ENCODE data around the gene LRRC32.

DNA sequence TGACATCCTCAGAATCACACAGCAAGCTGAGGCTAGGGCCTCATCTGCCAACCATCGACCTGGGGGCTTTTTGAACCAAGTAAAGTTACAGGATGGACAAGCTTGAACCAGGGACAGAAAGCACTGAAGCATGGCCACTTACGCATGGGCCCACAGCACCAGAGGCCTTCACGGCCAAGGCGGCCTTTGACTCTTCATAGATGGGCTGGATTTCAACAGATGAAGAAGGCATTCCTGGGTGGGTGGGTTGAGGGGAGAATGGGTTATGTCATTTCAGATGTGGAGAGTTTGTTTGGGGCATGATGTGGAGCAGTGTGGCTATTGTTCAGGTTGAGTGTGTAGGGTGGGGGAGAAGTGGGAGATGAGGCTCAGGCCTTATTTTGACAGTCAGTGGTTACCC is 60.2 kb downstream of the LRRC32 start:
- TF ChIP-seq, protein P1, sequence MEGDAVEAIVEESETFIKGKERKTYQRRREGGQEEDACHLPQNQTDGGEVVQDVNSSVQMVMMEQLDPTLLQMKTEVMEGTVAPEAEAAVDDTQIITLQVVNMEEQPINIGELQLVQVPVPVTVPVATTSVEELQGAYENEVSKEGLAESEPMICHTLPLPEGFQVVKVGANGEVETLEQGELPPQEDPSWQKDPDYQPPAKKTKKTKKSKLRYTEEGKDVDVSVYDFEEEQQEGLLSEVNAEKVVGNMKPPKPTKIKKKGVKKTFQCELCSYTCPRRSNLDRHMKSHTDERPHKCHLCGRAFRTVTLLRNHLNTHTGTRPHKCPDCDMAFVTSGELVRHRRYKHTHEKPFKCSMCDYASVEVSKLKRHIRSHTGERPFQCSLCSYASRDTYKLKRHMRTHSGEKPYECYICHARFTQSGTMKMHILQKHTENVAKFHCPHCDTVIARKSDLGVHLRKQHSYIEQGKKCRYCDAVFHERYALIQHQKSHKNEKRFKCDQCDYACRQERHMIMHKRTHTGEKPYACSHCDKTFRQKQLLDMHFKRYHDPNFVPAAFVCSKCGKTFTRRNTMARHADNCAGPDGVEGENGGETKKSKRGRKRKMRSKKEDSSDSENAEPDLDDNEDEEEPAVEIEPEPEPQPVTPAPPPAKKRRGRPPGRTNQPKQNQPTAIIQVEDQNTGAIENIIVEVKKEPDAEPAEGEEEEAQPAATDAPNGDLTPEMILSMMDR (IDR thresholded peaks at IDR 0.05): no peak
- no peak for TF ChIP-seq POLR2AphosphoS5 (IDR thresholded peaks at IDR 0.05)

All from stomach (tissue), 4 donors.